ENCODE measurements around the gene KLHL14. TPM values are rescaled to one million over a fixed set of nuclear protein-coding genes. Genes with fewer than 3 reads are reported as not detected.
"Not testable (repeated sequence)": the region's sequence is repeated elsewhere in the genome, so short reads cannot be mapped to it uniquely, and the experiment has no call there.

Gene KLHL14
- total RNA-seq, 1 experiment from 2014 or later, result 0.07 TPM

DNA sequence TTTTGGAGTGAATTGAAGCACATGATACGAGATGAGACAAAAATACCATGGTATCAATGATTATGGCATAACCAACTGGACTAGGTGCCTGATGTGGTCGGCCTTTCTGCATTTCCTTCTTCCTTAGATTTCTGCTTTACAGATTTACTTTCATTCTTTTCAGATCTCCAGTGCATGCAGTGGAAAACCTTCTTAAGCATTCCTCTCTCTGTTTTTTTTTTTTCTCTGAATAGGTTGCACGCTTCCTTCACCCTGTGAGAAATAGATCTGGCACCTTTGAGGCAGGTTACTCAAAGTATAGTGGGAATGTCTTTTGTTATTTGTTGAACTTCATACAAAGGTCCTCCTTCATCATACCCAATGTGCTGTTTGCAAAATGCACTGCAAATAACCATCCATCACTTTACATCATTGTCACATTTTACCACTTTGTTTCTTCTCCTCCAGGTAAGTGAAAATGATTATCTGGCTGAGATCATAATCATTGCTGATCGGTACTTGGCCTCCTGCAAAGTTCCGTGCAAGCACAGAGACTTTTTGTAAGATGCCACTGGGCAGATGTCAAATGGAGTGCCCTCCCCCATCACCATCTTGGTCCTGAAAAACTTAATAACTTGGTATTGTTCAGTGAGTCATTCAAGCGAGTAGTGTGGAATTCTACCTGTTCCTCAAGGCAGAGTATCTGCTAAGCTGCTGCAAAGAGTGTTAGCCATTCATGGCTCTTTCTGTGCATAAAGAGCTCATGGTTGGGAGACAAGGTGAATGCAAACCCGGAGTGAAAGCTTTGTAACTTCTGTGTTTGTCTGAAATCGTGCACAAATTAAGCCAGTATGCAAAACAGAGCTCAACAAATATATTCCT, 30.0 kb upstream of the KLHL14 start:
- TF ChIP-seq, protein P1, sequence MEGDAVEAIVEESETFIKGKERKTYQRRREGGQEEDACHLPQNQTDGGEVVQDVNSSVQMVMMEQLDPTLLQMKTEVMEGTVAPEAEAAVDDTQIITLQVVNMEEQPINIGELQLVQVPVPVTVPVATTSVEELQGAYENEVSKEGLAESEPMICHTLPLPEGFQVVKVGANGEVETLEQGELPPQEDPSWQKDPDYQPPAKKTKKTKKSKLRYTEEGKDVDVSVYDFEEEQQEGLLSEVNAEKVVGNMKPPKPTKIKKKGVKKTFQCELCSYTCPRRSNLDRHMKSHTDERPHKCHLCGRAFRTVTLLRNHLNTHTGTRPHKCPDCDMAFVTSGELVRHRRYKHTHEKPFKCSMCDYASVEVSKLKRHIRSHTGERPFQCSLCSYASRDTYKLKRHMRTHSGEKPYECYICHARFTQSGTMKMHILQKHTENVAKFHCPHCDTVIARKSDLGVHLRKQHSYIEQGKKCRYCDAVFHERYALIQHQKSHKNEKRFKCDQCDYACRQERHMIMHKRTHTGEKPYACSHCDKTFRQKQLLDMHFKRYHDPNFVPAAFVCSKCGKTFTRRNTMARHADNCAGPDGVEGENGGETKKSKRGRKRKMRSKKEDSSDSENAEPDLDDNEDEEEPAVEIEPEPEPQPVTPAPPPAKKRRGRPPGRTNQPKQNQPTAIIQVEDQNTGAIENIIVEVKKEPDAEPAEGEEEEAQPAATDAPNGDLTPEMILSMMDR (IDR thresholded peaks at IDR 0.05; ENCODE audit: unreplicated experiment), result no peak
- Mint-ChIP-seq H3K9me3 (ENCODE audit: low read depth, unreplicated experiment) (peaks cover 2% of the 10 kb centered on the region), H3K27ac (ENCODE audit: unreplicated experiment) (no peak overlapping the region), H3K4me1 (ENCODE audit: low read depth, unreplicated experiment) (no peaks in the 10 kb centered on the region), H3K4me3 (ENCODE audit: low read depth, unreplicated experiment) (no peak overlapping the region), H3K36me3 (ENCODE audit: insufficient read depth, unreplicated experiment) (no peaks in the 10 kb centered on the region), H3K27me3 (ENCODE audit: unreplicated experiment) (peaks cover 29% of the 10 kb centered on the region)
- CTCF ChIA-PET, result no interaction called here
- intact Hi-C loops (cut with micrococcal nuclease; ENCODE audit: unreplicated experiment), result no loop called here
- BruUV-seq (replicated peaks), result no TSS peak
- DNase-seq, result no peak

DNA sequence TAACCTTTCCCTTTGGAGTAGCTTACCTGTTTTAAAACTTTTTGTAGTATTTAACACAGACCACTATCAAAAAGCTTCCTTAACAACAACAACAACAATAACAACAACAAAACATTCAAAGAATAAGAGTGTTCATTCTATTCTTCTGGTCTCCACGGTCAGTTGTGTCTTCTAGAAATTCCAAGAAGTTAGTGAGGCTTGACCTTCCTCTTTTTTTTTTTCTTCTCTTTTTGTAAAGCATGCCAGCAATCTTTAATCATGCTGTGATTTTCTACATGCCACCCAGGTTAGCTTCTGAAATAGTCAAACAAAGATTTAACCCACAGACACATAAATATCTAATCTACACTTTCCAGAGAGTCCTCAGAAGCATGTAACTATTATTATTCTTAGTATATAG, 28.4 kb upstream of the KLHL14 start:
- intact Hi-C loops (cut with micrococcal nuclease; ENCODE audit: unreplicated experiment), result no loop called here
- Mint-ChIP-seq H3K36me3 (ENCODE audit: insufficient read depth, unreplicated experiment) (no peaks in the 10 kb centered on the region), H3K4me1 (ENCODE audit: low read depth, unreplicated experiment) (no peaks in the 10 kb centered on the region), H3K4me3 (ENCODE audit: low read depth, unreplicated experiment) (no peak overlapping the region), H3K27me3 (ENCODE audit: unreplicated experiment) (peaks cover 16% of the 10 kb centered on the region), H3K9me3 (ENCODE audit: low read depth, unreplicated experiment) (peaks cover 4% of the 10 kb centered on the region), H3K27ac (ENCODE audit: unreplicated experiment) (no peak overlapping the region)
- TF ChIP-seq, protein P1 (IDR thresholded peaks at IDR 0.05; ENCODE audit: unreplicated experiment), result no peak
- DNase-seq, result no peak
- no TSS peak for BruUV-seq (replicated peaks)
- CTCF ChIA-PET, result no interaction called here

DNA sequence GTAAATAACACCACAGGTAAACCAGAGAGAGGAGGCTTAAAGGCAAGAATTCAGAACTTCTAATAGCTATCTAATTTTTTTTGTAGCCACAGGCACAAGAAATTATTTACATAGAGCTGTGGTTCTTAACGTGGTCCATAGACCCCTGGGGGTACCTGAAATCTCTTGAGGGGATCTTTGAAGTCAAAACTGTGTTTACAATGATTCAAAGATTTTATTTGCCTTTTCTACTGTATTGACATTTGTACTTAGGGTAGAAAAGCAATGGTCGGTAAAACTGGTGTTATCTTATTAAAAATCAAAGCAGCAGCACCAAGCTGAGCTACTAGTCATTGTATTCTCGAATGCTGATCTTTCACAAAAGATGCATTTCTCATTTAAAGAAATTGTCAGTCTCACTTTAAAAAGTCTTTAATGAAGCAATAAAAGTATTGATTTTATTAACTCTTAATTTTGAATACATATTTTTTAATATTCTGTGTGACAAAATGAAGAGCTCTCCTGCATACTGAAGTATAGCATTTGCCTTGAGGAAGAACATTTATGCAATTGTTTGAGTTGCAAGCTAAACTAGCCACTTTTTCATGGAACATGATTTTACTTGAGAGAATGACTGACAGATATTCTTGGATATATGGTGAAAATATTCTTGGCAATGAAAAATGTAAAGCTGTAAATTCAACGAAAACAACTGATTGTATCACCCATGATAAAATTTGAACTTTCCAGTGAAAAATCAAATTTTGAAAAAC, 25.6 kb upstream of the KLHL14 start:
- Mint-ChIP-seq H3K9me3 (ENCODE audit: low read depth, unreplicated experiment) (peaks cover 7% of the 10 kb centered on the region), H3K27ac (ENCODE audit: unreplicated experiment) (no peak overlapping the region), H3K36me3 (ENCODE audit: insufficient read depth, unreplicated experiment) (no peaks in the 10 kb centered on the region), H3K4me1 (ENCODE audit: low read depth, unreplicated experiment) (no peaks in the 10 kb centered on the region), H3K27me3 (ENCODE audit: unreplicated experiment) (peaks cover 23% of the 10 kb centered on the region), H3K4me3 (ENCODE audit: low read depth, unreplicated experiment) (no peak overlapping the region)
- TF ChIP-seq, protein P1 (IDR thresholded peaks at IDR 0.05; ENCODE audit: unreplicated experiment), result no peak
- no peak for DNase-seq
- intact Hi-C loops (cut with micrococcal nuclease; ENCODE audit: unreplicated experiment), result no loop called here
- CTCF ChIA-PET, result no interaction called here
- BruUV-seq (replicated peaks), result no TSS peak

DNA sequence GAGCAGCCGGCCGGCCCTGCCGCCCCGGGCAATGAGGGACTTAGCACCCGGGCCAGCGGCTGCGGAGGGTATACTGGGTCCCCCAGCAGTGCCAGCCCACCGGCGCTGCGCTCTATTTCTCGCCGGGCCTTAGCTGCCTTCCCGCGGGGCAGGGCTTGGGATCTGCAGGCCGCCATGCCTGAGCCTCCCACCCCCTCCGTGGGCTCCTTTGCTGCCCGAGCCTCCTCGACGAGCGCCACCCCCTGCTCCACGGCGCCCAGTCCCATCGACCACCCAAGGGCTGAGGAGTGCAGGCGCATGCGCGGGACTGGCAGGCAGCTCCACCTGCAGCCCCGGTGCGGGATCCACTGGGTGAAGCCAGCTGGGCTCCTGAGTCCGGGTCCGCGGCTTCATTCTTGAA, 21.8 kb upstream of the KLHL14 start:
- BruUV-seq (replicated peaks); DNase-seq; H3K4me1 Mint-ChIP-seq (ENCODE audit: low read depth, unreplicated experiment); CTCF ChIA-PET; H3K27ac Mint-ChIP-seq (ENCODE audit: unreplicated experiment); H3K9me3 Mint-ChIP-seq (ENCODE audit: low read depth, unreplicated experiment); intact Hi-C loops (cut with micrococcal nuclease; ENCODE audit: unreplicated experiment); H3K4me3 Mint-ChIP-seq (ENCODE audit: low read depth, unreplicated experiment); H3K36me3 Mint-ChIP-seq (ENCODE audit: insufficient read depth, unreplicated experiment): not testable (repeated sequence)
- peaks cover 24% of the 10 kb centered on the region for H3K27me3 Mint-ChIP-seq (ENCODE audit: unreplicated experiment)
